Epidermal melanocyte (primary cell): ENCODE data around the gene UBASH3B.
"Not testable (repeated sequence)": the region's sequence is repeated elsewhere in the genome, so short reads cannot be mapped to it uniquely, and the experiment has no call there.

Source experiments
- DNase-seq: peaks from one replicate; pipeline ENCODE4 v3.0.0; 2011; ENCODE audit warnings: low spot score; ENCODE audit not compliant: insufficient read length

Gene UBASH3B

DNA sequence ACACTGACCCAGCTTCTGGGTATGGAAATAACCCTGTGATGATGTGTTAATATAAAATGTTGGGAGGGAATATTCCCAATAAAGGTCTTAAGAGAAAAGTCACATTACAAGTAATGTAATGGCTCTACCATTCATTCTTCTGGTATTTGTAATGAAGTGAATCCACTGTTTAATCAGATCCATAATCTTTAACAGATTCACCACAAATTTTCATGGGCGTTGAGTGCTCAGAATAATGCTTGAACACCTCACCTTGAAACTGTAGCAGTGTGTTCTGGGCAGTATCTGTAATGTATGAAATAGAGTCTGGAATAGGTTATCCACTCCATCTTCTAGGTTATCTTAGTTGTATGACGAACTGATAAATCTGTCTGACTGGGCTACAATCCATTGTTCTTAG lies 156.2 kb downstream of the UBASH3B start:
- DNase-seq, result no peak

DNA sequence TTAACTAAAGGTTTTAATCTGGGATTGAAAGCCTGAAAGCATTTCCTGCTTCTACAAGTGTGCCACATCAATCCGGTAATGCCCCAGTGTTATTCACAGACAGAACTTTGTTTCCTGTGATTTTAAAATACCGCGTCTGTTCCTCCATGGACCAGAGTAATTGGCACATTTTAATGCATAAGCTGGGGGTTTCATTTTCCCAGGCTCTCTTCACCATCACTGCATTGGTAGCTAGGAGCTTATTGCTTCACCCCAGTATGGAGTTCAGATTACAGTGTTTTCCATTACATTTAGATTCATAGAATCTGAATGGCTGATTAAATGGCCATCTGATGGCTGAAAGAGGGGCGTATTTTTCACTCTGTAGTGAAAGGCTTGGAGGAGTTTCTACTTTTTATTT lies 157.1 kb downstream of the UBASH3B start:
- no peak for DNase-seq

DNA sequence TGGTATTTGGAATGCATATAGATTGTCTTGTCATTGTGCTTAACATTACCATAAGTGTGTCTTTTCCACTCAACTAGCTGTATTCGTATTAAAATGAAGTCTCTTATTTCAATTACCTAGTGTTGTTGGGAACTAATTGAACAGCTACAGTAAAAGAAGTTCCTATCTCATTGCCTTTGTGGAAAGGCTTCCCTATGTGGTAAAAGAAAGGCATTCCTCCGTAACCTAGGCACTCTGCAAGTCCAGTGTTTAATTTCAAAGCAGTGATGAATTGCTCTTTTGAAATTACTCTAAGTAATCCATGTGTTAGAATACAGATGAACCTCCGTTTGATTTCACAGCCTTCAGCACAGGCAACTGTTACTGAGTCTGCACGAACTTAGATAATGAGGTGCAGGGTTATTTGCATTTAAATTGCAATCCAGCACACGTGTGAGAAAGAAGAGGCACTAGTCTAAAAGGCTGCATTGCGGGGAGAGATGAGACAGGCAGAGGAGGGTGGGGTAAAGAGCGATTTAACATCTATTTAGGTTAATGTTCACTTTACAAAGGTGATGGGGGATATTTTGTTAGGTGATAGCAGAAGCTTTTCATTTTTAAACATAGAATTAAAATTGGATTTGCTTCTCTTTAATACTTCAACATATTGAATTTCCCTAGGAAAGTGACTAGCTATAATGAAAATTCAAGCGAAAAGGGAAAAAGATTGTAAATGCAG lies 157.8 kb downstream of the UBASH3B start:
- DNase-seq, result no peak

DNA sequence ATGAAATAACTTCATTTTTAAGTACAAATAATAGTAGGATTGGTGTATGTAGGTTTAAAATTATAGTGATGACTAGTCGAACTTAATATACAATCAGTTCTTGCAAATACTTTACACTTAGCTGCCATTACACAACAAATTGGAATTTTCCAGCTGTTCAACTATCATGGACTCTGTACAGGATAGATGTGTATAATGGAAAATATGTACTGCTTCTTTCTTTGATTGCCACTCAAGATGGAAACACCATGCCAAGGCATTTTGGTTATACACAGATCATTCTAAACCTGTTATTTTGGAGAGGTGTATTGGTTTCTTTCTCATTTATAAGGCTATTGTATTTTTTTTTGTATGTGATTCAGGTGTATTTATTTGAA lies 158.4 kb downstream of the UBASH3B start:
- no peak for DNase-seq

DNA sequence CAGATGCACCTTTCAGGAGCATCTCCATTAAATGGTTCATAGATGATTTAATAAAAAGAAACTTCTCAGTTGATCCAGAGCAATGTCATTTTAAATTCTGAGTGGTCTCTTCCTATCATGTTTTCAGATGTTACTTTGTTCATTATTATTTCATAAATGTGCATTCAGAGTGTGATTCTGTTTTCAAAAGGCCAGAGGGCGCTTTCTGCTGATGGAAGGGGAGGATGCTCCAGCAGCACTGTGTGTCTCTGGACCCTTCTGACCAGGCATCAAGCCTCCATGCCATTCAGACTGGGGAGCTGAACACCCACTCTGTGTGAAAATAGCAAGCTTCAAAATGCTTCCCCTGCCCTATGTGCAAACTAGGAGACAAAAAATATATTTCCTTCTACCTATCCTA lies 158.9 kb downstream of the UBASH3B start:
- no peak for DNase-seq

DNA sequence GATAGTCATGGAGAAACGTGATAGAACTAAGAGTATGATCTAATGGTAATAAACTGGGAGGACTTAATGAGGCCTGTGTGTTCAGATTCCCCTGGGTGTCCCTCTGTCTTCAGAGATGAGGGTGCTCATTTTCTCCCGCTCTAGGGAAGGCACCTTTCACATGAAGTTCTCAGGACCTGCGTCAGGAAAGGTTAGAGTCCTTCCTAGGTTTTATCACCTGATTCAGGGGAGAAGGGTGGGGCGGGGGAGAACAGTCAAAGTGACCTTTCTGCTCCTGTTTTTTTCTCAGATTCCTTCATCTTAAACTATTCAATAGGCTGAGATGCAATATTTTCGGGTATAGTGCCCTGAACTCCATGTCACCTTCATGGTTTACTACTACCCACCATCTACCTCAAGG lies 160.4 kb downstream of the UBASH3B start:
- DNase-seq, result no peak

DNA sequence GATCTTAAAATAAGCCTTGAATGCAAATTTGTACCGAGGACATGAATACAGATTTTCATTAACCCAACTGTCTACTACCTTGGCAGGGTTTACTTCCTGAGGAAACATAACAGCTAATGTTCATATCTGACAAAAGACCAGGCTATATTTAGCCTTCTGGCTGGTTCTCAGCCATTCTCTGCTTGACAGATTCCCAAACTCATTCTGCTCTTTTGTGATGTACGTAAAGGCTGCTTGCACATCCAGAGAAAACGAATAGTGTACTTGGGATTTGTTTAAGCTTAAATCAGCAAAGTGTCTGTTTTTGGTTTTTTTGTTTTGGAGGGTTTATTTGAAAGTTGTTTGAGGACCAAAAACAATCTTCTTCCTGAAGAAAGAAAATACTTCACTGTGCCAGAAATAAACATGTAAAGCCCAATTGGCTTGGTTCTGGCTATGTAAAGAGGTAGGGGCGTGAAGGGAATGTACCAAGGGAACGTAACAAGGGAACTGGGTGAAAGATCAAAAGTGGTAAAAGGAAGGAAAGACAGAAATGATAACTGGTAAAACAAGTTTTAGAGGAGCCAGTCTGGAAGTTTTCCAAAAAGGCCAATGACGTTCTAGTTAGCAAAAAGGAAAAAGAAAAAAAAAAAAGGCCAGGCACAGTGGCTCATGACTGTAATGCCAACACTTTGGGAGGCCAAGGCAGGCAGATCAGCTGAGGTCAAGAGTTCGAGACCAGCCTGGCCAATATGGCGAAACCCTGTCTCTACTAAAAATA lies 161.4 kb downstream of the UBASH3B start:
- no peak for DNase-seq

DNA sequence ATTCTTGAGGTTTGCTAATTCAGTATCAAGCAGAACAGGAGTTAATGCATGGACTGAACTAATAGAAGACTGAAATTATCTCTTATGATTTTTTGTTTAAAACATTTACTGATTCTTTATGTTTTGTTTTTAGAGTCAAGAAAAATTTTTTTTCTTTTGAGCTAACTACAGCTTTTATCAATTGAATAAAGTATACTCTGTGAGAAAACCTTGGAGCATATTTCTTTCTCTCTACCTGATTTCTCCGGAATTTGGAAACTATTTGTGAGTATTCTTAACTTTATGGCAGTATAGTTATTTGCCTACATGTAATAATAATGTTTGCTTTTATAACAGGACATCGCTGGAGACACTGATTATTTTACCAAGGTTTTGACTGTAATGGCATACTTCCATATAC lies 164.6 kb downstream of the UBASH3B start:
- no peak for DNase-seq

DNA sequence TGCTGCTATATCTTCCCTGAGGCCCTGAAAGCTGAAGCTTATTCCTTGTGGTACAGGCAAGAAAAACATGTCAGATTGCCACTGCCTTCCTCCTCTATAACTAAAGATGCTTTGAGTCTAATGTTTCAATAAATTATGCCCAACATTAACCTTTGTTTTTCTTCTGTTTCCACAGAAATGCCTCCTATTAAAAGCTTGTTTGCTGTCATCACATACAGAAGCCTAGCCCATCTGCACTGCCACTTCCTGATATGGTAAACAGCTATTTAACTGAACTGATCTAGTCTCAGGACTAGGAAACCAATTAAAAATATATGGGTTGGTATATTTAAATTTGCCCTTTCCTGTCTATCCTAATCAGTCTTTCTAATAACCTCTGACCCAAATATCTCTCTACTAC lies 165.6 kb downstream of the UBASH3B start:
- no peak for DNase-seq

DNA sequence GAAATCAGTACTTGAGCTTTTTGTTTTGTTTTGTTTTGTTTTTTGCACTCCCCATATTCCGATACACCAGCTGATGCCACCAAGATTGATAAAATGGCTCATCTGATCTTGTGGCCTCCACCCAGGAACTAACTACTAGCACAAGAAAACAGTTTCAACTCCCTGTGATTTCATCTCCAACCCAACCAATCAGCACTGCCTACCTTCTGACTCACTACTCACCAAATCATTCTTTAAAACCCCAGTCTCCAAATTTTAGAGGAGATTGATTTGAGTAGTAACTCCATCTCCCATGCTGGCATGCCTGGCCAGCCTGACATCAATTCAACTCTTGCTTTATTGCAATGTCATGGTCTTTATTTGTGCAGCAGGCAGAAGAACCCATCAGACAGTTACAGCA lies 166.7 kb downstream of the UBASH3B start:
- no peak for DNase-seq

DNA sequence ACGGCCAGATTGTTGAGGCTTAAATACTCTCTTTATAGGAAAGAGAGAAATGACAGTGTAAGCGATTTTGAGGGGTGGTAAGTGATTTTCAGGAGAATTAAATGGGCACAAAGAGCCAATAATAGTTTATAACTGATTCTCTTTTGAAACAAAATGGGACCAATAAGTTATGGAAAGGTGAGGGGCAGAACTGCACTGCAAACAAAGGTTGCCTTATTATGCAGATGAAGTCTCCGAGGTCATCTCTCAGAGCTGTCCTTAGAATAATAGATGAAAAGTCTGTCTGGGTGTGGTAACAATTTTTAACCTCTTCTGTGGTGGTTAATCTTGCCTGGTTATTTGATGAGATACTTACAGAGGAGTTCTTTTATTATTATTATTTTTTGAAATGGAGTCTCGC lies 168.0 kb downstream of the UBASH3B start:
- no peak for DNase-seq

DNA sequence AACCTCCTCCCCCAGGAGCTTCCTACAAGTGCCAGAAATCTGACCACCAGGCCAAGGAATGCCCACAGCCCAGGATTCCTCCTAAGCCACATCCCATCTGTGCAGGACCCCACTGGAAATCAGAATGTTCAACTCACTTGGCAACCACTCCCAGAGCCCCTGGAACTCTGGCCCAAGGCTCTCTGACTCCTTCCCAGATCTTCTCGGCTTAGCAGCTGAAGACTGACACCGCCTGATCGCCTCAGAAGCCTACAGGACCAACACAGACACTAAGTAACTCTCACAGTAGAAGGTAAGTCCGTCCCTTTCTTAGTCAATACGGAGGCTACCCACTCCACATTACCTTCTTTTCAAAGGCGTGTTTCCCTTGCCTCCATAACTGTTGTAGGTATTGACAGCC lies 173.8 kb downstream of the UBASH3B start:
- not testable (repeated sequence) for DNase-seq

DNA sequence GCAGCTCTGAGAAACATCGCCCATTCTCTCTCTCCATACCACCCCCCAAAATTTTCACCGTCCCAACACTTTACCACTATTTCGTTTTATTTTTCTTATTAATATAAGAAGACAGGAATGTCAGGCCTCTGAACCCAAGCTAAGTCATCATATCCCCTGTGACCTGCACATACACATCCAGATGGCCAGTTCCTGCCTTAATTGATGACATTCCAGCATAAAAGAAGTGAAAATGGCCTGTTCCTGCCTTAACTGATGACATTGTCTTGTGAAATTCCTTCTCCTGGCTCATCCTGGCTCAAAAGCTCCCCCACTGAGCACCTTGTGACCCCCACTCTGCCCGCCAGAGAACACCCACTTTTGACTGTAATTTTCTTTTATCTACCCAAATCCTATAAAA lies 176.8 kb downstream of the UBASH3B start:
- not testable (repeated sequence) for DNase-seq

DNA sequence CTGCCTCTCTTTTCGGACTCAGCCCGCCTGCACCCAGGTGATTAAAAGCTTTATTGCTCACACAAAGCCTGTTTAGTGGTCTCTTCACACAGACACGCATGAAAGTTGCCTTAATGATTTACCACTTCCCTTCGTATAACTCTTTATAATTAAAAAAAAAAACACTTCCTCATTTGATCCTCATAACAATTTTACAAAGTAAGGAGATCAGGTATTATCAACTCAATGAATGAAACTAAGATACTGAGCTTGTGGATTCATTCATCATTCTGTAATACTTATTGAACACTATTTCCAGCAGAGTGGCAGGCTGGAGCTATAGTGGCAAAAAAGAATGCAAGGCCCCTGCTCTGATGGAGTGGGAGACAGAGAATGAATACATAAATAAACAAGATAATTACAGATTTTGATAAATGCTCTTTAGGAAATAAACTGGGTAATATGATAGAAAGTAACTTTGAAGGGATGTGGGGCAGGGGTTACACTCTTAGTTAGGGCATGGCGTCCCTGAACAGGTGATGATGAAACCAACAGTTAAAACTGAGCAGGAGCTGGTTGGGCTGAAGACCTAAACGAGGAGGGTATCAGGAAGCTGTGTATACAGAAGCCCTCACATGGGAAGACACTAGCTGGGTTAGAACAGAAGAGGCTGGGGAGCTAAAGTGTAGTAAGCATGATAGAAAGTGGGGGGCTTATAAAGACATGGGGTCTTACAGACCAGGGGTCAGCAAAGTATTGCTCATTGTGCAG lies 177.4 kb downstream of the UBASH3B start:
- no peak for DNase-seq

DNA sequence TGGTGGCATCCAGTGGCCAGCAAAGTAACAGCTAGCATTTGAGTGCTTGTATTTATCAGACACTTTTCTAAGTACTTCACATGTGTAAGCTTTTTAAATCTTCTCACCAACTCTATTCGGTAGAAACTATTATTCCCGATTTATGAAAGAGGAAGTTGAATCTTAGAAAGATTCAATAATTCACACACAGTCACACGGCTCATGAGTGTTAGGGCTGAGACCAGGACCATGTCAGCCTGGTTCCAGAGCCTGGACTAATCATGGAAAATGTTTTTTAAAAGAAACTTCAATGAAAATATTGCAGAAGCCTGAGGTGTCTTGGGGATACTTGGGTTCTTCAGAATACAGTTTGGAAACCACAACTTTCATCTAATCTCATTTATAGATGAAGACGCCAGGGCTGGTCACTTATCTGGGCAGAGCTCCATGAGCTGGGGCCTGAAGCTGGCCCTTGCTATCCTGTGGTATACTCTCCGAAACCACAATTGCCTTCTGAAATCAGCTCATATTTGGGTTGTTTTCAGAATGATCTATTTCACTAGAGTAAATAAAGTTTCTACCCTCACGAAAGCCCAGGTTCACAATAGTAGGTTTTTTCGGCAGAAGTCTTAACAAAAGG lies 178.4 kb downstream of the UBASH3B start:
- no peak for DNase-seq

DNA sequence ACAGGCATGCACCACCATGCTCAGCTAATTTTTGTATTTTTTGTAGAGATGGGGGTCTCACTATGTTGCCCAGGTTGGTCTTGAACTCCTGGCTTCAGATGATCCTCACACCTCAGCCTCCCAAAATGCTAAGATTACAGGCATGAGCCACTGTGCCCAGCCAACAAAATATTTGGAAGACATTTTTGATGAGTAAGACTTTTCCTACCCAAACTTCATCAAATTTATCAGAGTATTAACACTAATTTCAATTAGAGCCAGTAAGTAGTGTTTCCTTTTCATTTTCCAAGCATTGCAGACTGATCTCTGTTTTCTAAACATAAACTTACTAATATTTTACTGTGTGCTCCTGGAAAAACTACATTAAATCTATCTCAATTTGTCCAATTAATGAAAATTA lies 181.4 kb downstream of the UBASH3B start:
- no peak for DNase-seq

DNA sequence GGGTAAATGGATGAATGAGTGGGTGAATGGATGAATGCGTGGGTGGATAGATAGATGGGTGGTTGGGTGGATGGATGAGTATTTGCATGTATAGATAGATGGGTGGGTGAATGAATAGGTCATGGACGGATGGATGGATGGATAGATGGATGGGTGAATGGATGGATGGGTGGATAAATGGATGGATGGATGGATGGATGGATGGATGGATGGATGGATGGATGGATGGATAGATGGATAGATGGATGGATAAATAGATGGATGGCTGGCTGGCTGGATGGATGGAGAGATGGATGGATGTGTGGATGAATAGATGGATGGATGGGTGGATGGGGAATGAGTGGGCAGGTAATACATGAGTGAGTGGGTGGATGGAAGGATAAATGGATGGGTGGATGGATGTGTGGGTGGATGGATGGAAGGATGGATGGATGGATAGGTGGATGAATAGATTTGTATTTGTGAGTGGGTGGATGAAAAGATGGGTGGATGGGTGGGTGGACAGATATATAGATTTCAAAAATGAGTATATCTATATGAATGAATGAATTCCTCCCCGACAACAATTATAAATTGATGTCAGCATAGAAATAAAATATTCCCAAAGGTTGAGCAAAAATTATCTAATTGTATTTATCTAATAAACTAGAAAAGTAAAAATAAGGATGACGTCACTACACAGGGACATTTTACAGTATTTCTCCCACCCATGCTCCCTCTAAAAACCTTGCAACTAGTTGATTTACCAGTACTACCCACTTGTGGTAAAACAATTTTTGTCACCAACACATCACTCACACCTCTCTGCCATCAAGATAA lies 182.2 kb downstream of the UBASH3B start:
- DNase-seq, result no peak

DNA sequence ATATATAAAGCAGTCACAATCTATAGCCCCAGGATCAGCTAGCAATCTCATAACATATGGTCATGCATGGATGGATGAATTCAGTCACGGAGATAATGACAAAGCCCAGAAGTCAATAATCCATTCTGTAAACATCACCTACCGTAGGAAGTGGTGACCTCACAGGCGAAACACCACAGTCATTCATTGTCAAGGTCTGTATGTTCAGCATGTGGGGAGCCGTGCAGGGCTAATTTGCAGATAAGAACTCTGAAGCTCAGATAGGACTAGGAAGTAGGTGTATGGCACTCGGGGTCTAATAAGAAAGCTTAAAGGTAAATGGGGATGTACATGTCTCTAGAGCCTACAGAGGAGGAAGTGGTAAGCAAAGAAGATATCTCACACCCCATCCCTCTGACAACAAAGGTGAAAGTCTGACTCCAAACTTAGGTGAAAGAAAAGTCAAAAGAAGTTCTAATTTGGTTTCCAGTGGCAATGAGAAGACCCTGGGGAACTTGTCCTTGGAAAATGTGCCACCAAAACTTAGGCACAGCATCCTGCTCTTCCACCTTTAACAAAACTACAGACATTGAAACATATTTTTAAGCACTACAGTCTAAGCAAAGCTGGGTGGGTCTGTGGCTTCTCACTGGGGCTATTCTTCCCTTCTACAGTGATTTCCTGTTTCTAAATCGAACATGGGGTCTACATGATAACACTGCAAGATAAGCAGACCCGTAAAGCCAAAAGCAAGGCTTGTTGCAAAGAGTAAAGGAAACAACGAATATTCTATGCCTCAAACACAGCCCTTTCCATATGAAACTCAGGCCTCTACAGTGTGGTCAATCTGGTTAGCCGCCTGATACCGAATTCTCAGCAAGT lies 188.0 kb downstream of the UBASH3B start:
- DNase-seq, result no peak

DNA sequence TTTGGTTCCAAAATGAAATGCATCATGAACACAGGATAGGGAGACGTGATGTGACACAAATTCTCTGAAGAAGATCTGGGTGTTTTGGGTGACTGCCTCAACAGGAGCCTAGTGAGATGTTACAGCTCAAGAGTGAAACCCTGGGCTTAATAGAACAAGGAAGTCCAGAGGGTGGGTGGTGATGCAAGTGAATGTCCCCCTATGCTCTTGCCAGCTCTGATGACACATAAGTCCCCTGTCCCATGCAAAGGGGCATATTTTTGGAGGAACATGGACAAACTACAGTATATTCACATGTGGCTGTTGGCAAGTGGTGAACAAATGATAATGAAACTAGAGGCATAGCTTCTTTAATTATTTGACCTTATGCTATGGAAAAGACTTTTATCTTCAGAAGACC lies 191.9 kb downstream of the UBASH3B start:
- DNase-seq, result no peak

DNA sequence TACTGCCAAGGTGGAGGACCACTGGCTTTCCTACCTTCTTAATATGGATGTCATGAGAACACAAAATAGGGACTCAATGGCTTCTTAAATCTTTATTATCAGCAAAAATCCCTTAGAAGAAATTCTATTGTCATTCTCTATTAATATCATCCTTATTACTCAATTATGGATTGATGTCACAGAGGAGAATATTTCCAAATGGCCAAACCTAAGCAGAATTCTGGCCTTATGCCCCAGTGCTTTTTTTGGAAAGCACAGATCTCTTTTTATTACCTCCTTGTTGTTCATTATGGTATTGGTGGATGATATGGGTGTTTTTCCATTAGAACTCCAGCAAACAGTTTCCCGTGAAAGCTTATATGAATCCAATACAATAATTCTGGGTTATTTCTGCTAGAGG lies 192.7 kb downstream of the UBASH3B start:
- no peak for DNase-seq
